GM10266 (cell line): Measurements from ENCODE around the gene NR4A3.
"Not testable (repeated sequence)": the region's sequence is repeated elsewhere in the genome, so short reads cannot be mapped to it uniquely, and the experiment has no call there.

Source experiments
- DNase-seq: peaks from one replicate; pipeline ENCODE4 v3.0.0; 2012; ENCODE audit errors: extremely low spot score
- TF ChIP-seq, protein P1 (sequence below): IDR thresholded peaks from 2 replicates; pipeline ENCODE4 v1.5.1; 2012; ENCODE audit warnings: mild to moderate bottlenecking, low read depth; ENCODE audit not compliant: control insufficient read depth, insufficient read depth; ENCODE audit errors: missing control alignments

Gene NR4A3

DNA sequence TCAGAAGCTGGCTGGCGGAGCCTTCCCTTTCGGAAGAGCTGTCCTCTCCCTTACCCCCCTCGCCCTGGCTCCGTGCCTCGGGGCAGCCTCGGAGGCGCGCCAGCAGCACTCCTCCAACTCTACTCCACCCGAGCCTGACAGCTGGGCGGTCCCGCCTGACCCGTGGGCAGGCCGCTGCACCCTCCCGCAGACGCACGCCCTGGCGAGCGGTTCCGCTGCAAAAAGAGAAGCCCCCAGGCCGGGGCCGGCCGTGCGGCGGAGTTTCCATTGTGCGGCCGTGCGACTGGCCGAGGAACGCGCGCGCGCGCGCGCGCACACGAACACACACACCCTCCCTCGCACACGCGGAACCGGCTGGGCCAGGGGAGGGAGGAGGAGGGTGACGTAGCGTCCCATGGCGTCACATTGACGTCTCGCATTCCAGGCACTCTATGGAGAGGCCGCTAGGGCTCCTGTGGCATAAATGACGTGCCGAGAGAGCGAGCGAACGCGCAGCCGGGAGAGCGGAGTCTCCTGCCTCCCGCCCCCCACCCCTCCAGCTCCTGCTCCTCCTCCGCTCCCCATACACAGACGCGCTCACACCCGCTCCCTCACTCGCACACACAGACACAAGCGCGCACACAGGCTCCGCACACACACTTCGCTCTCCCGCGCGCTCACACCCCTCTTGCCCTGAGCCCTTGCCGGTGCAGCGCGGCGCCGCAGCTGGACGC is at the start of gene NR4A3:
Gene NR4A3 (plus strand): TSS at position 490 of the 713 bp plus-strand sequence. CDS start 6,158 bp downstream, outside the sequence.
- DNase-seq: peak; percentile 75
- TF ChIP-seq, protein P1, sequence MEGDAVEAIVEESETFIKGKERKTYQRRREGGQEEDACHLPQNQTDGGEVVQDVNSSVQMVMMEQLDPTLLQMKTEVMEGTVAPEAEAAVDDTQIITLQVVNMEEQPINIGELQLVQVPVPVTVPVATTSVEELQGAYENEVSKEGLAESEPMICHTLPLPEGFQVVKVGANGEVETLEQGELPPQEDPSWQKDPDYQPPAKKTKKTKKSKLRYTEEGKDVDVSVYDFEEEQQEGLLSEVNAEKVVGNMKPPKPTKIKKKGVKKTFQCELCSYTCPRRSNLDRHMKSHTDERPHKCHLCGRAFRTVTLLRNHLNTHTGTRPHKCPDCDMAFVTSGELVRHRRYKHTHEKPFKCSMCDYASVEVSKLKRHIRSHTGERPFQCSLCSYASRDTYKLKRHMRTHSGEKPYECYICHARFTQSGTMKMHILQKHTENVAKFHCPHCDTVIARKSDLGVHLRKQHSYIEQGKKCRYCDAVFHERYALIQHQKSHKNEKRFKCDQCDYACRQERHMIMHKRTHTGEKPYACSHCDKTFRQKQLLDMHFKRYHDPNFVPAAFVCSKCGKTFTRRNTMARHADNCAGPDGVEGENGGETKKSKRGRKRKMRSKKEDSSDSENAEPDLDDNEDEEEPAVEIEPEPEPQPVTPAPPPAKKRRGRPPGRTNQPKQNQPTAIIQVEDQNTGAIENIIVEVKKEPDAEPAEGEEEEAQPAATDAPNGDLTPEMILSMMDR: no peak

DNA sequence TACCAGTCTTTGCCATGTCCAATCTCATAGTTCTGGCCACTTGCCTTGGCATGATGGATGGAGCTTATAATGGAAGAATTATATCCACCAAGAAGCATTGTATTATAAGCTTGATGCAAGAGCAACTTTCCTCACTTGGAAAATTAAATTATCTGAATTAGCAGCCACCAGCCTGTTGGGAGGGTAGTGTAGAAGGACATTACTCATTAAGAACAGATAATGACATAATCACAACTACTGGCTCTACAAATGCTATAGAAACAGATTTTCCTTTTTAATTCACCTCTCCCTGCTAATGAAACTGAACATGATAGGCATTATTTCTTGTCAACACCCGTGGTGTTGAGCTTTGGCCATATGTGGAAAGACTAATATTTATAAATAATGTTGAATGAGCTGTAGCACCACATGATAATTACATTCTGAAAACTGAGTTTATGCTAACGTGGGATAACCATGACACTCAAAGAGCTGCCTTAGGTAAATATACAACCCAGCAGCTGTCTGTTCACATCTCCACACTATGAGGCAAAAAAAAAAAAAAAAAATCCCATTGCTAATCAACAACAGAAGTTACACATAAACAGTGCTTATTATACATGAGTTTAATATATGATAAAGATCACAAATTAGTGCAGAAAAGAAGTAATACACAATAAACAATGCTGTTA is 48.1 kb upstream of the NR4A3 start:
- TF ChIP-seq, protein P1: no peak
- DNase-seq: no peak

DNA sequence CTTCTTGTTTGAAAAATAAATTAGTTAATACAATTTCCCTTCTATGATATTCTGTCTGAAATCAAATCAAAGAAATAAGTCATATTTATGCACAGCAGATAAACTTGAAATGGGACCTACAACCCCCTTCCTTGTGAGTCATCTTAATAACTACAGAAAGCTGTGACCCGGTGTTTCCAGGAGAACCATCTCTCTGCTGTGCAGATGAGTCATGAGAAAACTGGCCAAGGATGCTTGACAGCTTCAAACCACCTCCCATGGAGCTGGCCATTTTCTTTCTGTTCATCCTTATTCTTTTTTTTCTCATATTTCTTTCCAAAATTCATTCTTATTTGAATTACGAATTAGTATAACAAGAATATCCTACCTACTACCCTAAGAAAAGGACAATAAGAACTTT is 43.4 kb upstream of the NR4A3 start:
- TF ChIP-seq, protein P1: no peak
- DNase-seq: no peak

DNA sequence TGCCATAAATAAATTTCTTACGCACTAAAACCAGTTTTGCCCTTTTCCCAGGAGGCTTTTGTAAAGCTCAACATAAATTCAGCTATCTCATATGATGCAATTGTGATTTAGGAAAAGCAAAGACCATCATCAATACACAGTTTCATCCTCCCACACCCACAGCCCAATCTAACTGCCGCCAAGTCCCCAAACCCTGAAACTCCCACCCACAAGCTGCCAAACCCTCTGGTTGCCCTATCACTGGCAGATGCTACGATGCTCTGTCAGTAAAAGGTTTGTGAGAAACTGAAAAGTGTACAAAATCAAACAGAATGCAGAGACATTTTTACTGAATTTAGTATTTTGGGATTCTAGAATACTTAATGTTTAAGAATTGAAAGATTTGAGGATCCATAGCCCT is 42.8 kb upstream of the NR4A3 start:
- TF ChIP-seq, protein P1: no peak
- no peak for DNase-seq

DNA sequence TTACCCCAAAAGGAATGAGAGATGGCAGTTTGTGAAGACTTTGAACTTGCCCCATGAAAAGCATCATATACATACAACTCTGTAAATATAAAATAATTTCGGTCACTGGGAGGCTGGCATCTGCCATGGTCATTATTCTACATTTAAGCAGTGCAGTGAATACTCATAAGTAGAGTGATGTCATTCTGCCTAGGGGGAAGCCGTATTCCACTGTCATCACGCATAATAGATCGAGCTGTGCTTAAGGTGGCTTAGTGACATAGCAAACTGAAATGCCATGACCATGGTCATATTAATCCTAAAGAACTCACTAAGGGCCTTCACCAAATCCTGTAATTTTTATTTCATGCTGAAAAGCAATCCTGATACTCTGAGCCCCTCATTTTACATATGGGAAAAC is 42.4 kb upstream of the NR4A3 start:
- no peak for DNase-seq
- TF ChIP-seq, protein P1: no peak

DNA sequence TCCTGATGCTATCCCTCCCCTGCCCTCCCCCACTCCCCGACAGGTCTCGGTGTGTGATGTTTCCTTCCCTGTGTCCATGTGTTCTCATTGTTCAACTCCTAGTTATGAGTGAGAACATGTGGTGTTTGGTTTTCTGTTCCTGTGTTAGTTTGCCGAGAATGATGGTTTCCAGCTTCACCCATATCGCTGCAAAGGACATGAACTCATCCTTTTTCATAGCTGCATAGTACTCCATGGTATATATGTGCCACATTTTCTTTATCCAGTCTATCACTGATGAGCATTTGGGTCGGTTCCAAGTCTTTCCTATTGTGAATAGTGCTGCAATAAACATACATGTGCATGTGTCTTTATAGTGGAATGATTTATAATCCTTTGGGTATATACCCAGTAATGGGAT is 39.3 kb upstream of the NR4A3 start:
- DNase-seq: not testable (repeated sequence)

DNA sequence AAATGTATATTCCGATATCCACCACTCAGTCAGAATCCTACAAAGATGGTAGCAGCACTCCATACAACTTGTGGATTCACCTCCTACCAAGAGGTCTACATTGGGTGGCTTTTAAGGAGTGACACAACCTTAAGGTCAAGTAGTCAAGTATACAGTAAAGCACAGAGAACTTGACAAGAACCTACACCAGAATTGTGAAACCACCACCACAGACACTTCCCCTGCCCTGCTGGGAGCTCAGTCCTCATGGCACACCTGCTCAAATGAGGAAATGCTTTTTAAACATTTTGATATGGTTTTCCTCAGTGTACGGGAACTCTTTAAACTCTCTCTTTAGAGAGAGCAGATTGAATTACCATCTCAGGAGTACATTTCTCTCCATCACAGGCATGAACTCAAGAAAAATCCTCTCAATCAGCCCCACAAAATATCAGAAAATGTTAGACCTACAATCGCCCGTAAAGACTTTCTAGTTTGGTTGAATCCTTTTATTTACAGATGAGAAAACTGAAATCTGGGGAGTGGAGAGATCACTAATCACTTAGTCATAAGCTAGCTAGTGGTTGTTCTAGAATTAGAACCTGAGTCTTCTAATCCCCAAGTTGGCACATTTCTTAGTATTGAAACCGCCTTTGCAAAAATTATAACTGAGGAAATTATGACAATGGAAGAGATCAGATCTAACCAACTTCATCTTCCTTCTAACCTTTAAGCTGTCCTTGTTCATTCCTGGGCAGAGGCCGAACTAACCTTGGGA is 38.5 kb upstream of the NR4A3 start:
- no peak for DNase-seq
- TF ChIP-seq, protein P1: no peak
